ENCODE results near the gene SUPV3L1. TPM values are rescaled to one million over a fixed set of nuclear protein-coding genes. Genes with fewer than 3 reads are reported as not detected.
"Not testable (repeated sequence)": the region's sequence is repeated elsewhere in the genome, so short reads cannot be mapped to it uniquely, and the experiment has no call there.

SUPV3L1 gene
- total RNA-seq, 1 experiment from 2014 or later: 55.3 TPM

DNA sequence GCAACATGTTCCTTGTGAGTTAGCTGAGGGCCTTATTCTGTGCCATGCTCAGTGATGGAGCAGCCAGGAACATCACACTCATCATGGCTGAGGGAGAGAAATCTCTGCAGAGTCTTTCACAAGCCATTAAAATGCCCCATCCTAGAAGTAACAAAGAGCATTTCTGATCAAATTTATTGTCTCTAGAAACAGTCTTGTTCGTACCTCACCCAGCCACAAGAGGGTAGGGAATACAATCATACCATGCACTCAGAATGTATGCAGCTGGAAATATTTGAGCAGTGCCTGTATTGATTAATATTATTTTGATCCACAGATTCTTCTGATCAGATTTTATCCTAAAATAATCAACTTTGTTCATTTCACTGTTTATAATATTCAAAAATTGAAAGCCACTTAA, 38.7 kb upstream of the SUPV3L1 start:
- no peak for TF ChIP-seq EZH2 (IDR thresholded peaks at IDR 0.05; ENCODE audit: borderline replicate concordance, low read depth, low read length, poor library complexity, severe bottlenecking)
- TF ChIP-seq, protein P1, sequence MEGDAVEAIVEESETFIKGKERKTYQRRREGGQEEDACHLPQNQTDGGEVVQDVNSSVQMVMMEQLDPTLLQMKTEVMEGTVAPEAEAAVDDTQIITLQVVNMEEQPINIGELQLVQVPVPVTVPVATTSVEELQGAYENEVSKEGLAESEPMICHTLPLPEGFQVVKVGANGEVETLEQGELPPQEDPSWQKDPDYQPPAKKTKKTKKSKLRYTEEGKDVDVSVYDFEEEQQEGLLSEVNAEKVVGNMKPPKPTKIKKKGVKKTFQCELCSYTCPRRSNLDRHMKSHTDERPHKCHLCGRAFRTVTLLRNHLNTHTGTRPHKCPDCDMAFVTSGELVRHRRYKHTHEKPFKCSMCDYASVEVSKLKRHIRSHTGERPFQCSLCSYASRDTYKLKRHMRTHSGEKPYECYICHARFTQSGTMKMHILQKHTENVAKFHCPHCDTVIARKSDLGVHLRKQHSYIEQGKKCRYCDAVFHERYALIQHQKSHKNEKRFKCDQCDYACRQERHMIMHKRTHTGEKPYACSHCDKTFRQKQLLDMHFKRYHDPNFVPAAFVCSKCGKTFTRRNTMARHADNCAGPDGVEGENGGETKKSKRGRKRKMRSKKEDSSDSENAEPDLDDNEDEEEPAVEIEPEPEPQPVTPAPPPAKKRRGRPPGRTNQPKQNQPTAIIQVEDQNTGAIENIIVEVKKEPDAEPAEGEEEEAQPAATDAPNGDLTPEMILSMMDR (conservative IDR thresholded peaks at IDR 0.05; ENCODE audit: low read depth, low read length): no peak
- CTCF ChIA-PET: no interaction called here

DNA sequence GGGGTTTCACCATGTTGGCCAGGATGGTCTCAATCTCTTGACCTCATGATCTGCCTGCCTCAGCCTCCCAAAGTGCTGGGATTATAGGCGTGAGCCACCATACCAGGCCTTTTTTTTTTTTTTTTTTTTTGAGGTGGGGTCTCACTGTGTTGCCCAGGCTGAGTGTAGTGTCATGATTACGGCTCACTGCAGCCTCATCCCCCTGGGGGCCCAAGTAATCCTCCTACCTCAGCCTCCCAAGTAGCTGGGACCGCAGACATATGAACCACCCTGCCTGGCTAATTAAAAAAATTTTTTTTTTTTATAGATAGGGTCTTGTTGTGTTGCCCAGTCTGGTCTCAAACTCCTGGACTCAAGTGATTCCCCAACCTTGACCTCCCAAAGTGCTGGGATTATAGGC, 38.0 kb upstream of the SUPV3L1 start:
- H3K4me1 ChIP-seq (ENCODE audit: insufficient read depth, low read length, poor library complexity, severe bottlenecking); H3K4me3 ChIP-seq (ENCODE audit: low read depth, low read length, poor library complexity, severe bottlenecking); H3K27ac ChIP-seq (ENCODE audit: low read depth, low read length, poor library complexity, severe bottlenecking); DNase-seq (ENCODE audit: low spot score); H3K27me3 ChIP-seq (replicated peaks; ENCODE audit: insufficient read depth, low read depth, low read length, poor library complexity); intact Hi-C loops (cut with micrococcal nuclease; ENCODE audit: unreplicated experiment); H3K36me3 ChIP-seq (ENCODE audit: insufficient read depth, low read length, poor library complexity, severe bottlenecking); H3K9me3 ChIP-seq (ENCODE audit: low read depth, low read length, poor library complexity, severe bottlenecking); BruUV-seq (replicated peaks); CTCF ChIA-PET: not testable (repeated sequence)
- POLR2A ChIA-PET (ENCODE audit: low non-redundant PET): interaction anchor here (0.7 kb wide), 1 partner anchor 1242 kb away, joined by 33 read pairs; no protein-coding TSS in a partner anchor

More for the DNA sequence above, 38.7 kb upstream of the SUPV3L1 start:
- Histone ChIP-seq H3K4me1 (ENCODE audit: insufficient read depth, low read length, poor library complexity, severe bottlenecking) (no peaks in the 10 kb centered on the region), H3K27me3 (replicated peaks; ENCODE audit: insufficient read depth, low read depth, low read length, poor library complexity) (no peaks in the 10 kb centered on the region), H3K36me3 (ENCODE audit: insufficient read depth, low read length, poor library complexity, severe bottlenecking) (no peaks in the 10 kb centered on the region), H3K9me3 (ENCODE audit: low read depth, low read length, poor library complexity, severe bottlenecking) (no peaks in the 10 kb centered on the region), H3K27ac (ENCODE audit: low read depth, low read length, poor library complexity, severe bottlenecking) (no peak overlapping the region), H3K4me3 (ENCODE audit: low read depth, low read length, poor library complexity, severe bottlenecking) (no peak overlapping the region)
- POLR2A ChIA-PET (ENCODE audit: low non-redundant PET): no interaction called here
- intact Hi-C loops (cut with micrococcal nuclease; ENCODE audit: unreplicated experiment): no loop called here
- no peak for DNase-seq (ENCODE audit: low spot score)
- BruUV-seq (replicated peaks): no TSS peak

DNA sequence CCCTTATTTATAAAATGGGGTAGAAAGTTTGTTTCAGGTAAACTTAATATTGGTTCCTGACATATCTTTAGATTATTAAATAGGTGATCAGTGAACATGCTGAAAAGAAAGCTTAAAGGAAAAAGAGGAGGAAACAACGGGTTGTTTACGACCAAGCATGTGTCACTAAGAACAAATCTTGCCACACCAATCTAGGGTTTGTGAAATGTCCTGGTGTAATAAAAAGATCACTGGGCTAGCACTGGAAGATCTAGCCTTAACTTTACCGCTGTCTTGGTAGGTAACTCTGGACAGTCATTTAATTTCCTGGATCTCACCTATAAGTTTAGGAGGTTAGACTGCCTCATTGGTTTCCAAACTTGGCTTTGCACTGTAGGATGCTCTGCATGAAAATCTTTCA, 37.1 kb upstream of the SUPV3L1 start:
- Histone ChIP-seq H3K27ac (ENCODE audit: low read depth, low read length, poor library complexity, severe bottlenecking) (no peak overlapping the region), H3K27me3 (replicated peaks; ENCODE audit: insufficient read depth, low read depth, low read length, poor library complexity) (no peaks in the 10 kb centered on the region), H3K9me3 (ENCODE audit: low read depth, low read length, poor library complexity, severe bottlenecking) (no peaks in the 10 kb centered on the region), H3K4me3 (ENCODE audit: low read depth, low read length, poor library complexity, severe bottlenecking) (no peak overlapping the region), H3K4me1 (ENCODE audit: insufficient read depth, low read length, poor library complexity, severe bottlenecking) (no peaks in the 10 kb centered on the region), H3K36me3 (ENCODE audit: insufficient read depth, low read length, poor library complexity, severe bottlenecking) (no peaks in the 10 kb centered on the region)
- BruUV-seq (replicated peaks): no TSS peak
- ChIA-PET CTCF (no interaction called here), POLR2A (ENCODE audit: low non-redundant PET) (no interaction called here)
- no peak for DNase-seq (ENCODE audit: low spot score)
- TF ChIP-seq, protein P1 (conservative IDR thresholded peaks at IDR 0.05; ENCODE audit: low read depth, low read length): no peak
- TF ChIP-seq EZH2 (IDR thresholded peaks at IDR 0.05; ENCODE audit: borderline replicate concordance, low read depth, low read length, poor library complexity, severe bottlenecking): no peak
- intact Hi-C loops (cut with micrococcal nuclease; ENCODE audit: unreplicated experiment): no loop called here

DNA sequence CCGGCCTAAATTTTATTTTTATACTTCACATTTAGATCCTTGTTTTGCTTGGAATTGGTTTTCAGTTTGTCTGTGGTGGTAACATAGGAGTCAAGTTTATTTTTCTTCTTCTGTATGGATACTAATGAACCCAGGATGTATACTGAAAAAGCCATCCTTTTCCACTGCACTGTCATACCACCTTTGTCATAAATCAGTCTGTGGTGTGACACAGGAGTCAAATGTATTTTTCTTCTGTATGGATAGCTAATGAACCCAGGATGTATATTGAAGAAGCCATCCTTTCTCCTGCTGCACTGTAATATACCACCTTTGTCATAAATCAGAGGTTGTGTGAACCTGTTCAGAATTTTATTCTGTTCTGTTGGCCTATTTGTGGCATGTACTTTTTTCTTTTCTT, 34.7 kb upstream of the SUPV3L1 start:
- BruUV-seq (replicated peaks): no TSS peak
- H3K27ac ChIP-seq (ENCODE audit: low read depth, low read length, poor library complexity, severe bottlenecking): no peak overlapping the region
- H3K27me3 ChIP-seq (replicated peaks; ENCODE audit: insufficient read depth, low read depth, low read length, poor library complexity): no peaks in the 10 kb centered on the region
- ChIA-PET CTCF (no interaction called here), POLR2A (ENCODE audit: low non-redundant PET) (no interaction called here)
- DNase-seq (ENCODE audit: low spot score): no peak
- intact Hi-C loops (cut with micrococcal nuclease; ENCODE audit: unreplicated experiment): no loop called here
- no peak overlapping the region for H3K4me3 ChIP-seq (ENCODE audit: low read depth, low read length, poor library complexity, severe bottlenecking)
- TF ChIP-seq, protein P1 (conservative IDR thresholded peaks at IDR 0.05; ENCODE audit: low read depth, low read length): no peak
- no peak for TF ChIP-seq EZH2 (IDR thresholded peaks at IDR 0.05; ENCODE audit: borderline replicate concordance, low read depth, low read length, poor library complexity, severe bottlenecking)
- no peaks in the 10 kb centered on the region for H3K36me3 ChIP-seq (ENCODE audit: insufficient read depth, low read length, poor library complexity, severe bottlenecking)
- no peaks in the 10 kb centered on the region for H3K9me3 ChIP-seq (ENCODE audit: low read depth, low read length, poor library complexity, severe bottlenecking)
- no peaks in the 10 kb centered on the region for H3K4me1 ChIP-seq (ENCODE audit: insufficient read depth, low read length, poor library complexity, severe bottlenecking)
